ENCODE measurements around the gene CETP. TPM values are rescaled to one million over a fixed set of nuclear protein-coding genes. Genes with fewer than 3 reads are reported as not detected.

Gene CETP
- total and polyA plus RNA-seq, 2 of the 8 experiments (the other 6 are each of a cell fraction or from before 2014, with no cell fraction given), result not detected

- TF ChIP-seq ATF3 (IDR thresholded peaks at IDR 0.05; ENCODE audit: insufficient read depth, low read depth, low read length) (no peak), EGR1 (IDR thresholded peaks at IDR 0.05; ENCODE audit: borderline replicate concordance, low read depth, low read length) (no peak)
These were observed 48.0 kb downstream of the CETP start (continued) for GRCh38 chr16:57009643-57010170.
